Liver (tissue), 3 donors: Measurements from ENCODE around the gene UBR2.

Experiments used
- GABPA ChIP-seq, 2 donors: IDR thresholded peaks in 1 of 2; conservative IDR thresholded peaks in 1 of 2; 2 replicates each; pipeline ENCODE4 v1.6.1; 2016; ENCODE audit warnings: antibody characterized with exemption in 2 of 2, mild to moderate bottlenecking in 1 of 2, moderate library complexity in 1 of 2
- RAD21 ChIP-seq, 2 donors: IDR thresholded peaks; 2 replicates each; pipeline ENCODE4 v1.6.1; 2016; ENCODE audit warnings: antibody characterized with exemption in 2 of 2, mild to moderate bottlenecking in 2 of 2
- RXRA ChIP-seq, 2 donors: IDR thresholded peaks; 2 replicates each; pipeline ENCODE4 v1.6.1; 2017 to 2018; ENCODE audit warnings: antibody characterized with exemption in 2 of 2, mild to moderate bottlenecking in 1 of 2
- TF ChIP-seq, protein P1 (sequence below): fragments of 150-350 bp; IDR thresholded peaks from 2 replicates; pipeline ENCODE4 v1.5.1; 2017; ENCODE audit warnings: improper control_type of control experiment, low read depth, low read length; ENCODE audit not compliant: missing input control
- TF ChIP-seq, protein P2 (sequence below): IDR thresholded peaks from 2 replicates; pipeline ENCODE4 v1.6.1; 2016; ENCODE audit warnings: antibody characterized with exemption, mild to moderate bottlenecking
- TF ChIP-seq, protein P3 (sequence below): IDR thresholded peaks from 2 replicates; pipeline ENCODE4 v1.6.1; 2016; ENCODE audit warnings: antibody characterized with exemption
- TF ChIP-seq, protein P4 (sequence below): IDR thresholded peaks from 2 replicates; pipeline ENCODE4 v1.6.1; 2016; ENCODE audit warnings: antibody characterized with exemption
- donor health status: healthy.
- donor health status: healthy.

DNA sequence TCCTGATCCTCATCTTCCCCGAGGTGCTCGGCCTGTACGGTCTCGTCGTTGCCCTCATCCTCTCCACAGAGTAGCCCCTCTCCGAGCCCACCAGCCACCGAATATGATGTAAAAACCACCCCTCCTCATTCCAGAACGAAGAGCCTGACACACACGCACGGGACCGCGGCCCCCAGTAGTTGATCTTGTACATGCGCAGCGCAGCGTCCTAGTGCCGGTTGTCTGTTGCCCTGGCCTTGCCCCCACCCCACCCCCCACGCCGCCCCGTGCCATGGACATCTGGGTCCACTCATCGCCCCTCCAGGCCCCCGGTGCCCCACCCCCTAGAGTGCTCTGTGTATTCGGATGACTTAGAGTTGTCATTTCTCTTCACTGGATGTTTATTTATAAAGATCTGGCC is 163.8 kb downstream of the UBR2 start:
- no peak for TF ChIP-seq RXRA (IDR thresholded peaks at IDR 0.05)
- TF ChIP-seq, protein P1, sequence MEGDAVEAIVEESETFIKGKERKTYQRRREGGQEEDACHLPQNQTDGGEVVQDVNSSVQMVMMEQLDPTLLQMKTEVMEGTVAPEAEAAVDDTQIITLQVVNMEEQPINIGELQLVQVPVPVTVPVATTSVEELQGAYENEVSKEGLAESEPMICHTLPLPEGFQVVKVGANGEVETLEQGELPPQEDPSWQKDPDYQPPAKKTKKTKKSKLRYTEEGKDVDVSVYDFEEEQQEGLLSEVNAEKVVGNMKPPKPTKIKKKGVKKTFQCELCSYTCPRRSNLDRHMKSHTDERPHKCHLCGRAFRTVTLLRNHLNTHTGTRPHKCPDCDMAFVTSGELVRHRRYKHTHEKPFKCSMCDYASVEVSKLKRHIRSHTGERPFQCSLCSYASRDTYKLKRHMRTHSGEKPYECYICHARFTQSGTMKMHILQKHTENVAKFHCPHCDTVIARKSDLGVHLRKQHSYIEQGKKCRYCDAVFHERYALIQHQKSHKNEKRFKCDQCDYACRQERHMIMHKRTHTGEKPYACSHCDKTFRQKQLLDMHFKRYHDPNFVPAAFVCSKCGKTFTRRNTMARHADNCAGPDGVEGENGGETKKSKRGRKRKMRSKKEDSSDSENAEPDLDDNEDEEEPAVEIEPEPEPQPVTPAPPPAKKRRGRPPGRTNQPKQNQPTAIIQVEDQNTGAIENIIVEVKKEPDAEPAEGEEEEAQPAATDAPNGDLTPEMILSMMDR, result no peak
- TF ChIP-seq, protein P2, sequence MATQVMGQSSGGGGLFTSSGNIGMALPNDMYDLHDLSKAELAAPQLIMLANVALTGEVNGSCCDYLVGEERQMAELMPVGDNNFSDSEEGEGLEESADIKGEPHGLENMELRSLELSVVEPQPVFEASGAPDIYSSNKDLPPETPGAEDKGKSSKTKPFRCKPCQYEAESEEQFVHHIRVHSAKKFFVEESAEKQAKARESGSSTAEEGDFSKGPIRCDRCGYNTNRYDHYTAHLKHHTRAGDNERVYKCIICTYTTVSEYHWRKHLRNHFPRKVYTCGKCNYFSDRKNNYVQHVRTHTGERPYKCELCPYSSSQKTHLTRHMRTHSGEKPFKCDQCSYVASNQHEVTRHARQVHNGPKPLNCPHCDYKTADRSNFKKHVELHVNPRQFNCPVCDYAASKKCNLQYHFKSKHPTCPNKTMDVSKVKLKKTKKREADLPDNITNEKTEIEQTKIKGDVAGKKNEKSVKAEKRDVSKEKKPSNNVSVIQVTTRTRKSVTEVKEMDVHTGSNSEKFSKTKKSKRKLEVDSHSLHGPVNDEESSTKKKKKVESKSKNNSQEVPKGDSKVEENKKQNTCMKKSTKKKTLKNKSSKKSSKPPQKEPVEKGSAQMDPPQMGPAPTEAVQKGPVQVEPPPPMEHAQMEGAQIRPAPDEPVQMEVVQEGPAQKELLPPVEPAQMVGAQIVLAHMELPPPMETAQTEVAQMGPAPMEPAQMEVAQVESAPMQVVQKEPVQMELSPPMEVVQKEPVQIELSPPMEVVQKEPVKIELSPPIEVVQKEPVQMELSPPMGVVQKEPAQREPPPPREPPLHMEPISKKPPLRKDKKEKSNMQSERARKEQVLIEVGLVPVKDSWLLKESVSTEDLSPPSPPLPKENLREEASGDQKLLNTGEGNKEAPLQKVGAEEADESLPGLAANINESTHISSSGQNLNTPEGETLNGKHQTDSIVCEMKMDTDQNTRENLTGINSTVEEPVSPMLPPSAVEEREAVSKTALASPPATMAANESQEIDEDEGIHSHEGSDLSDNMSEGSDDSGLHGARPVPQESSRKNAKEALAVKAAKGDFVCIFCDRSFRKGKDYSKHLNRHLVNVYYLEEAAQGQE, result no peak
- no peak for TF ChIP-seq RAD21 (IDR thresholded peaks at IDR 0.05)
- TF ChIP-seq, protein P3, sequence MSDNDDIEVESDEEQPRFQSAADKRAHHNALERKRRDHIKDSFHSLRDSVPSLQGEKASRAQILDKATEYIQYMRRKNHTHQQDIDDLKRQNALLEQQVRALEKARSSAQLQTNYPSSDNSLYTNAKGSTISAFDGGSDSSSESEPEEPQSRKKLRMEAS, result no peak
- TF ChIP-seq, protein P4, sequence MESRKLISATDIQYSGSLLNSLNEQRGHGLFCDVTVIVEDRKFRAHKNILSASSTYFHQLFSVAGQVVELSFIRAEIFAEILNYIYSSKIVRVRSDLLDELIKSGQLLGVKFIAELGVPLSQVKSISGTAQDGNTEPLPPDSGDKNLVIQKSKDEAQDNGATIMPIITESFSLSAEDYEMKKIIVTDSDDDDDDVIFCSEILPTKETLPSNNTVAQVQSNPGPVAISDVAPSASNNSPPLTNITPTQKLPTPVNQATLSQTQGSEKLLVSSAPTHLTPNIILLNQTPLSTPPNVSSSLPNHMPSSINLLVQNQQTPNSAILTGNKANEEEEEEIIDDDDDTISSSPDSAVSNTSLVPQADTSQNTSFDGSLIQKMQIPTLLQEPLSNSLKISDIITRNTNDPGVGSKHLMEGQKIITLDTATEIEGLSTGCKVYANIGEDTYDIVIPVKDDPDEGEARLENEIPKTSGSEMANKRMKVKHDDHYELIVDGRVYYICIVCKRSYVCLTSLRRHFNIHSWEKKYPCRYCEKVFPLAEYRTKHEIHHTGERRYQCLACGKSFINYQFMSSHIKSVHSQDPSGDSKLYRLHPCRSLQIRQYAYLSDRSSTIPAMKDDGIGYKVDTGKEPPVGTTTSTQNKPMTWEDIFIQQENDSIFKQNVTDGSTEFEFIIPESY, result no peak
- TF ChIP-seq GABPA (IDR thresholded peaks at IDR 0.05 in 1 of 2, conservative IDR thresholded peaks at IDR 0.05 in 1 of 2), result no peak
